ENCODE results near the gene SLIT3.

DNA sequence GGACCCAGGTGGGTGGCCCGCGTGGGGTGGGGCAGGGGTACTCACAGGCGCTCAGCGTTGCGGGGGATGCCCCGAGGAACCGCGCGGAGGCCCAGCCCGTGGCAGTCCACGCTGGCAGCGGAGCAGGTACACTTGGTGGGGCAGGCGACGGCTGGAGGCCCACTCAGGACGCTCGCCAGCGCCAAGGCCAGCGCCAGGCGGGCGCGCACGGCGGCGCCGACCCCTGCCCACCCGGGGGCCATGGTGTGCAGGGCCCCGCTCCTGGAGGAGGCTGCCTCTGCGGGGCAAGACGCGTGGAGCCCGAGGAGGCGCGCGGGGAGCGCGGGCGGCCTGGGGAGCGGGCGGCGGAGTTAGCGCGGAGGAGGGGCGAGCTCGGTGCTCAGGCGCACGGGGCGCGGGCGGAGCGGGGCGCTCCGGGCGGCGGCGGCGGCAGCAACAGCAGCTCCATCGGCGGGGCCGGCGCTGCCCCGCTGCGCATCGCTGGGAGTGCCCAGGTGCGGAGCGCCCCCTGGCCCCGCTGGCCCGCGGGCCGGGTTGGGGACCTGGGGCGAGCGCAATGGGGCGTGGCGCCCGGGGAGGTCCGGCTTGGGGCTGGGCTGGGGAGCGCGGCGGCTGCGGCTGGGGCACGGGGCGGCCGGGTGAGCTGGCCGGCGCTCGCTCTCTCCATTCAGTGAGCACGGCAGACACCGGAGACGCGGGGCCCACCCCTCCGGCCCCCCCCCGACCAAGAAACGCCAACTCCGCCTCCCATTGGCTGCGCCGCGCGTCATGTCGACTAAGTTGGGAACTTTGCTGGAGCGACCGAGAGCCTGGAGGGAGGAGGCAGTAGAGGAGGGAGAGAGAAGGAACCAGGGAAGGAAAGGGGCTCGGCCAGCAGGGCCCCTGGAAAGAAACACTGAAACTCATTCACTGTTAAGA is at the start of gene SLIT3:
- TF ChIP-seq, protein P1, sequence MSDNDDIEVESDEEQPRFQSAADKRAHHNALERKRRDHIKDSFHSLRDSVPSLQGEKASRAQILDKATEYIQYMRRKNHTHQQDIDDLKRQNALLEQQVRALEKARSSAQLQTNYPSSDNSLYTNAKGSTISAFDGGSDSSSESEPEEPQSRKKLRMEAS (IDR thresholded peaks at IDR 0.05; ENCODE audit: low read depth, low read length) = no peak
- TF ChIP-seq, protein P2, sequence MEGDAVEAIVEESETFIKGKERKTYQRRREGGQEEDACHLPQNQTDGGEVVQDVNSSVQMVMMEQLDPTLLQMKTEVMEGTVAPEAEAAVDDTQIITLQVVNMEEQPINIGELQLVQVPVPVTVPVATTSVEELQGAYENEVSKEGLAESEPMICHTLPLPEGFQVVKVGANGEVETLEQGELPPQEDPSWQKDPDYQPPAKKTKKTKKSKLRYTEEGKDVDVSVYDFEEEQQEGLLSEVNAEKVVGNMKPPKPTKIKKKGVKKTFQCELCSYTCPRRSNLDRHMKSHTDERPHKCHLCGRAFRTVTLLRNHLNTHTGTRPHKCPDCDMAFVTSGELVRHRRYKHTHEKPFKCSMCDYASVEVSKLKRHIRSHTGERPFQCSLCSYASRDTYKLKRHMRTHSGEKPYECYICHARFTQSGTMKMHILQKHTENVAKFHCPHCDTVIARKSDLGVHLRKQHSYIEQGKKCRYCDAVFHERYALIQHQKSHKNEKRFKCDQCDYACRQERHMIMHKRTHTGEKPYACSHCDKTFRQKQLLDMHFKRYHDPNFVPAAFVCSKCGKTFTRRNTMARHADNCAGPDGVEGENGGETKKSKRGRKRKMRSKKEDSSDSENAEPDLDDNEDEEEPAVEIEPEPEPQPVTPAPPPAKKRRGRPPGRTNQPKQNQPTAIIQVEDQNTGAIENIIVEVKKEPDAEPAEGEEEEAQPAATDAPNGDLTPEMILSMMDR (IDR thresholded peaks at IDR 0.05; ENCODE audit: low read depth, low read length) = no peak

Measured in NB4 (cell line).